Measurements from ENCODE around the gene CCDC182.

Gene CCDC182

DNA sequence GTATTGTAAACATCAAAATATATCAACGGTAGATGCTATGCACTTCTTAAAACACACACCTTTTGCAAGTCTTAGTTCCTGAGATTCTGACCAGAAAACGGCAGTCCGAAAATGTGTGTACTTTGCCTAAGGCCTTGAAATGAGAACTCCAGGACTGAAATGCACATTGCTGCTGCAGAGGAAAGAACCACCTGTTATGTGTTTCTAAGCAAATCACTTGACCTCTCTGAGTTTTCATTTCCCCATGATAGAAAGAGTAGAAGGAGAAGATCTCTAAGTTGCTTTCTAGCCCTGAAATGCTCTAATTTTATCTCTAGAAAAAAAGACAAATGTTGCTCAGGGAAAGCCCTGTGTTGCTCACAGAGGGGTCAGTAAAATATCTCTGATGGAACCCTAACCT, 9.9 kb downstream of the CCDC182 start:
- TF ChIP-seq, protein P1, sequence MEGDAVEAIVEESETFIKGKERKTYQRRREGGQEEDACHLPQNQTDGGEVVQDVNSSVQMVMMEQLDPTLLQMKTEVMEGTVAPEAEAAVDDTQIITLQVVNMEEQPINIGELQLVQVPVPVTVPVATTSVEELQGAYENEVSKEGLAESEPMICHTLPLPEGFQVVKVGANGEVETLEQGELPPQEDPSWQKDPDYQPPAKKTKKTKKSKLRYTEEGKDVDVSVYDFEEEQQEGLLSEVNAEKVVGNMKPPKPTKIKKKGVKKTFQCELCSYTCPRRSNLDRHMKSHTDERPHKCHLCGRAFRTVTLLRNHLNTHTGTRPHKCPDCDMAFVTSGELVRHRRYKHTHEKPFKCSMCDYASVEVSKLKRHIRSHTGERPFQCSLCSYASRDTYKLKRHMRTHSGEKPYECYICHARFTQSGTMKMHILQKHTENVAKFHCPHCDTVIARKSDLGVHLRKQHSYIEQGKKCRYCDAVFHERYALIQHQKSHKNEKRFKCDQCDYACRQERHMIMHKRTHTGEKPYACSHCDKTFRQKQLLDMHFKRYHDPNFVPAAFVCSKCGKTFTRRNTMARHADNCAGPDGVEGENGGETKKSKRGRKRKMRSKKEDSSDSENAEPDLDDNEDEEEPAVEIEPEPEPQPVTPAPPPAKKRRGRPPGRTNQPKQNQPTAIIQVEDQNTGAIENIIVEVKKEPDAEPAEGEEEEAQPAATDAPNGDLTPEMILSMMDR (IDR thresholded peaks at IDR 0.05; ENCODE audit: low read depth, low read length, missing control alignments): no peak
- no peak overlapping the region for H3K4me3 ChIP-seq (replicated peaks; ENCODE audit: low read depth, low read length)
- no peak for DNase-seq (ENCODE audit: extremely low read depth, low read depth)

DNA sequence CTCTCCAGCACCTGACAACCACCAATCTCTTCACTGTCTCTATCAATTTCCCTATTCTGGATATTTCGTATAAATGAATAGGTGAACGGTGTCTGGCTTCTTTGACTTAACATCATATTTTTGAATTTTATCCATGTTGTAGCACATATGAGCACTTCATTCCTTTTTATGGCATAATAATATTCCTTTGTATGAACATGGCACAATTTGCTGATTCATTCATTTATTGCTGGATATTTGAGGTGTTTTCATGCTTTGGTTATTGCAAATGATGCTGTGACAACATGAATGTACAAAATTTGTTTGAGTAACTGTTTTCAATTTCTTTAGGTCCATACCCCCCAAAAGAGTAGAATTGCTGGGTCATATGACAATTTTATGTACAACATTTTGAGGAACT, 12.0 kb downstream of the CCDC182 start:
- no peak overlapping the region for H3K4me3 ChIP-seq (replicated peaks; ENCODE audit: low read depth, low read length)
- DNase-seq (ENCODE audit: extremely low read depth, low read depth): no peak
- TF ChIP-seq, protein P1 (IDR thresholded peaks at IDR 0.05; ENCODE audit: low read depth, low read length, missing control alignments): no peak

GRCh38 chr17:57732062-57732461, 13.0 kb downstream of the CCDC182 start:
- no peak overlapping the region for H3K4me3 ChIP-seq (replicated peaks; ENCODE audit: low read depth, low read length)
- no peak for DNase-seq (ENCODE audit: extremely low read depth, low read depth)
- TF ChIP-seq, protein P1 (IDR thresholded peaks at IDR 0.05; ENCODE audit: low read depth, low read length, missing control alignments): no peak

DNA sequence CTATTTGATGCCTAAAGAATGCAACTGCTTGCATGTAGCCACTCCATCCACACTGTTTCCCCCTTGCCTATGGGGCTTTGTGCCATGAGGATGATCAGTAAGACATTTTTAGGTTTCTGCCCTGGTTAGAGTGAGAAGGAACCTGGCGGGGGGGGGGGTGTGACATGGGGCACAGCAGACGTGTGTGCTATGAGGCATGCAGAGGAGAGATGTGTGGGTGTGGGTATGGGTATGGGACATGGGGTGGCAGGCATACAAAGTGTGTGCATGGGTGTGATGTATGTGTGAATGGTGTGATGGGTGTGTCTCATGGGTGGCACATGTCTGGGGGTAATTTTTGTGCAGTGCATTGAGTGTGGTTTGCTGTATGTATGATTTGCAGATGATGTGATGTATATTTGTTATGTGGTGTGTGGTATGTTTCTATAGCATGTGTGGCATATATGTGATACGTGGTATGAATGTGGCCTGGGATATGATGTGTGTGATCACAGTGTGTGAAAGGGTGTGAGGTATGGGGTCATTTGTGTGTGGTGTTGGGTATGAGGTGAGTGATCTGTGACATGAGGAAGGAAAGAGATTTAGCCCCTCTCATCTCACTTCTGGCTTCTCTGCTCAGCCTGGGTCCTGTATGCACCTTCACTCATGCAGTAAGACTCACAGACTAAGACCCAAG, 14.9 kb downstream of the CCDC182 start:
- no peak for DNase-seq (ENCODE audit: extremely low read depth, low read depth)
- no peak overlapping the region for H3K4me3 ChIP-seq (replicated peaks; ENCODE audit: low read depth, low read length)

DNA sequence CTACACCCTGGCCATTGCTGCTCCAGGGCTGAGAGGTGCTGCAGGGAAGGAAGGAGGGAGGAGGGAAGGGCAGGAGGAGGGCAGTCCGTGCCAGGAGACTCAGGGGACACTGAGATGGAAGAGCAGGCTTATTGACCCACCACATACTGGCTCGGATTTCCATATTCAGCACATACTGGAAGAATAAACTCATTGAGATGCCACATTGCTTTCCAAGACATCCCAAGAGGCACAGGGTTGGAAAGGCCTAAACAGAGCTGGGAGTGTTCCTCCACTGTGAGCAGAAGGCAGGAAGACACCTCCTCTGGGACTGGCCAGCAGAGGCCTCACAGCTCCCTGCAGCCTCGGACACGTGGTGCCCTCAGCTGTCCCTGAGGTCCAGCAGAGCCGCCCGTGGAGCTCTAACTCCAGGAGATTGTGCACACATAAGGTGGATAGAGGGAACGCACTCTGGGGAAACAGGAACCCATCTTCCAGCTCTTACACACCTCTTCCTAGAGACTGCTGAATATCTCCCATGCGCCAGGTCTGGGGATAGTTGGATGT, 17.4 kb downstream of the CCDC182 start:
- TF ChIP-seq, protein P1 (IDR thresholded peaks at IDR 0.05; ENCODE audit: low read depth, low read length, missing control alignments): no peak
- no peak overlapping the region for H3K4me3 ChIP-seq (replicated peaks; ENCODE audit: low read depth, low read length)
- no peak for DNase-seq (ENCODE audit: extremely low read depth, low read depth)

More for the DNA sequence above, 14.9 kb downstream of the CCDC182 start:
- TF ChIP-seq, protein P1 (IDR thresholded peaks at IDR 0.05; ENCODE audit: low read depth, low read length, missing control alignments): no peak

- no peak overlapping the region for H3K4me3 ChIP-seq (replicated peaks; ENCODE audit: low read depth, low read length)
- DNase-seq (ENCODE audit: extremely low read depth, low read depth): no peak
- TF ChIP-seq, protein P1 (IDR thresholded peaks at IDR 0.05; ENCODE audit: low read depth, low read length, missing control alignments): no peak
Measured at GRCh38 chr17:57726838-57727237, 18.3 kb downstream of the CCDC182 start.

All from HFF-Myc (cell line).